ENCODE results near the gene SQSTM1. TPM values are rescaled to one million over a fixed set of nuclear protein-coding genes. Genes with fewer than 3 reads are reported as not detected.

SQSTM1 gene
- total and polyA plus RNA-seq, 10 donors: 105 to 328 (median 276) TPM

- H3K27me3 ChIP-seq (replicated peaks in 1 of 7): peaks cover 0 to 12% (median 0%) of the 10 kb centered on the region in 7 donors
- H3K27ac ChIP-seq: no peak overlapping the region
- no peaks in the 10 kb centered on the region for H3K9me3 ChIP-seq
- TF ChIP-seq POLR2AphosphoS5 (IDR thresholded peaks at IDR 0.05) (no peak), POLR2A (IDR thresholded peaks at IDR 0.05) (no peak)
- TF ChIP-seq, protein P1, sequence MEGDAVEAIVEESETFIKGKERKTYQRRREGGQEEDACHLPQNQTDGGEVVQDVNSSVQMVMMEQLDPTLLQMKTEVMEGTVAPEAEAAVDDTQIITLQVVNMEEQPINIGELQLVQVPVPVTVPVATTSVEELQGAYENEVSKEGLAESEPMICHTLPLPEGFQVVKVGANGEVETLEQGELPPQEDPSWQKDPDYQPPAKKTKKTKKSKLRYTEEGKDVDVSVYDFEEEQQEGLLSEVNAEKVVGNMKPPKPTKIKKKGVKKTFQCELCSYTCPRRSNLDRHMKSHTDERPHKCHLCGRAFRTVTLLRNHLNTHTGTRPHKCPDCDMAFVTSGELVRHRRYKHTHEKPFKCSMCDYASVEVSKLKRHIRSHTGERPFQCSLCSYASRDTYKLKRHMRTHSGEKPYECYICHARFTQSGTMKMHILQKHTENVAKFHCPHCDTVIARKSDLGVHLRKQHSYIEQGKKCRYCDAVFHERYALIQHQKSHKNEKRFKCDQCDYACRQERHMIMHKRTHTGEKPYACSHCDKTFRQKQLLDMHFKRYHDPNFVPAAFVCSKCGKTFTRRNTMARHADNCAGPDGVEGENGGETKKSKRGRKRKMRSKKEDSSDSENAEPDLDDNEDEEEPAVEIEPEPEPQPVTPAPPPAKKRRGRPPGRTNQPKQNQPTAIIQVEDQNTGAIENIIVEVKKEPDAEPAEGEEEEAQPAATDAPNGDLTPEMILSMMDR (IDR thresholded peaks at IDR 0.05 in 8 of 11, conservative IDR thresholded peaks at IDR 0.05 in 3 of 11): no peak
- WGBS, 5 donors: 94 to 99% (median 96%) methylated on average over 5 of the region's 5 CpGs
- peaks cover 9 to 27% (median 22%) of the 10 kb centered on the region in 6 donors for H3K4me1 ChIP-seq
- H3K36me3 ChIP-seq: peaks cover 0 to 33% (median 0%) of the 10 kb centered on the region in 6 donors
- DNase-seq: no peak
- intact Hi-C loops (cut with DNase I; ENCODE audit: low total_unique reads): no loop called here
- H3K4me3 ChIP-seq: no peak overlapping the region
Observed at GRCh38 chr5:179812997-179813607, 7.6 kb upstream of the SQSTM1 start.

DNA sequence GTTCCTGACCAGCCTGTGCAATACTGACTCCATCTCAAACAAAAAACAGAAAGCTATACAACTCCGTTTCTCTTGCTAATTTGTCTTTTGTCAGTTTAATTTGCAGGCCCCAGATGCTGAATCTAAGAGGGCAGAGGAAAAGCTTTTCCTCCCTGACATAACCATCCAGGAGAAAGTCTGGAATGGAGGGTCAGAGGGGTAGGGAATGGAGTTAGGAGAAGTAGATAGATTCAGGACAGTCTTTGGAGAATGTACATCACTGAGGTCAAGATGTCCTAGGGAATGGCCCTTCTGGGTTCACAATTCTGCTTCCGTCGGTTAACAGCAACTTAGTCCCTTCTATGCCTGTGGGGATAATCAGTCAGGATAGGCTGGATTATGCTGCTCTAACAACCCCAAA, 6.6 kb upstream of the SQSTM1 start:
- intact Hi-C loops (cut with DNase I; ENCODE audit: low total_unique reads): no loop called here
- Histone ChIP-seq H3K4me3 (no peak overlapping the region), H3K4me1 (peaks cover 17 to 30% (median 28%) of the 10 kb centered on the region in 6 donors), H3K9me3 (no peaks in the 10 kb centered on the region), H3K36me3 (peaks cover 0 to 33% (median 0%) of the 10 kb centered on the region in 6 donors), H3K27me3 (replicated peaks in 1 of 7) (peaks cover 0 to 12% (median 0%) of the 10 kb centered on the region in 7 donors), H3K27ac (no peak overlapping the region)
- TF ChIP-seq, protein P1 (IDR thresholded peaks at IDR 0.05 in 8 of 11, conservative IDR thresholded peaks at IDR 0.05 in 3 of 11): no peak
- TF ChIP-seq POLR2A (IDR thresholded peaks at IDR 0.05): no peak
- TF ChIP-seq POLR2AphosphoS5 (IDR thresholded peaks at IDR 0.05): no peak
- WGBS, 5 donors: 78 to 93% (median 86%) methylated on average over 3 of the region's 3 CpGs
- DNase-seq: no peak

DNA sequence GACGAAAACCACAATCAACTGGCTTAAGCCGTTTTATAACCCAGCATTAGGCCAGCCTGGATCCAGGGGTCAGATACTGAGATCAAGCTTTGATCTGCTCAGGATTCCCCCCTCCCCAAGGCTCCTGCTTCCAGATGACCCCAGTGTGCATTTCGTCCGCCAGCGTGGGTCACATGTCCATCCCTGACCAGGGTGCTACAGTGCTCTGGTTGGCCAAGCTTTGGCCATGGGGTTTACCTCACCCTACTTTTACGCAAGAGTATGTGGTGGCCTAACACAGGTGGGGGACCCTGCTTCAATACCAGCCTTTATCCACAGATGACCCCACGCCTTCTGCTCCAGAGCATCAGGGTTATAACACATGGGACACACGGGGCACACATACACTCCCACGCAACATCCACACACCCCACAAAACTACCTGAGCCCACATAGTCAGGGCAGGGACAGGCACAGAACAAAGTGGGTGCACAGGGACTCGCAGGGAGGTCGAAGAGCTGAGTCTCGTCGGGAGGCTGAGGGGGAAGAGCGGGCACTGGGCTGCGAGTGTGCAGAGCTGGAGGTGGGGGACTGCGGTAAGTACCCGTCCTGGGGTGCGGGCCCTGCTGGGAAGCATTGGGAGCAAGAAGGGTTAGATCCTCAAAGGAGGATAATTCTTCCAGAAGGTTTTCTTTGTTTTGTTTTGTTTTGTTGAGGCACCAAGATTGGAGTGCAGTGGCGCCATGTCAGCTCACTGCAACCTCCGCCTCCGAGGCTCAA, 5.0 kb upstream of the SQSTM1 start:
- Histone ChIP-seq H3K4me1 (peaks cover 29 to 46% (median 43%) of the 10 kb centered on the region in 6 donors), H3K27me3 (replicated peaks in 1 of 7) (peaks cover 0 to 12% (median 0%) of the 10 kb centered on the region in 7 donors), H3K4me3 (no peak overlapping the region), H3K9me3 (no peaks in the 10 kb centered on the region), H3K36me3 (peaks cover 0 to 33% (median 0%) of the 10 kb centered on the region in 6 donors), H3K27ac (no peak overlapping the region)
- TF ChIP-seq POLR2A (IDR thresholded peaks at IDR 0.05) (no peak), POLR2AphosphoS5 (IDR thresholded peaks at IDR 0.05) (no peak)
- TF ChIP-seq, protein P1 (IDR thresholded peaks at IDR 0.05 in 8 of 11, conservative IDR thresholded peaks at IDR 0.05 in 3 of 11): no peak
- DNase-seq: no peak
- 94 to 97% (median 95%) methylated on average over 21 of the region's 21 CpGs for WGBS, 5 donors
- intact Hi-C loops (cut with DNase I; ENCODE audit: low total_unique reads): no loop called here

DNA sequence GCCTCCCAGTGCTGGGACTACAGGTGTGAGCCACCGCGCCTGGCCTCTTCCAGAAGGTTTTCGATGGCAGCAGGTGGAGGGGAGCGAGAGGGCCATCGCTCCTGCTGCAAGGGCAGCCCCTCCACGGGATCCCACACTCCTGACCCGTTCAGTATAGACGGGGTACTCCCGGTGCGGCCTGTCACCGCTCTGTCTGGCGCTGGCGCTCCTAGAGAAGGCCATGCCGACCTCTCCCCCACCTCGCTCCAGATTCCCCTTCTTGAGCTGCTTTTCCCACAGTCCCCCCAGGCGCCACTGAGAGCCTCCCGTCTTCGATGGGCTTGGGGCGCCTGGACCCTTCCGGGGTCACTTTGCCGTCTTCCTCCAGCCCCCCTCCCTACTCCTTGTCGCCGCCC, 4.3 kb upstream of the SQSTM1 start:
- Histone ChIP-seq H3K4me3 (peak overlapping the region in 7 of 8 donors; percentile 22 to 67 (median 33)), H3K9me3 (no peaks in the 10 kb centered on the region), H3K4me1 (peaks cover 29 to 46% (median 43%) of the 10 kb centered on the region in 6 donors), H3K27me3 (replicated peaks in 1 of 7) (peaks cover 0 to 12% (median 0%) of the 10 kb centered on the region in 7 donors), H3K27ac (peak overlapping the region in 1 of 8 donors; percentile 51), H3K36me3 (peaks cover 0 to 33% (median 0%) of the 10 kb centered on the region in 6 donors)
- peak; percentile 77 for DNase-seq
- intact Hi-C loops (cut with DNase I; ENCODE audit: low total_unique reads): no loop called here
- TF ChIP-seq, protein P1 (IDR thresholded peaks at IDR 0.05 in 8 of 11, conservative IDR thresholded peaks at IDR 0.05 in 3 of 11): no peak
- TF ChIP-seq POLR2AphosphoS5 (IDR thresholded peaks at IDR 0.05): no peak
- TF ChIP-seq POLR2A (IDR thresholded peaks at IDR 0.05): no peak
- 60 to 71% (median 63%) methylated on average over 23 of the region's 23 CpGs for WGBS, 5 donors

All from spleen (tissue), 11 donors.